ENCODE measurements around the gene APLNR.

Gene APLNR

GRCh38 chr11:57233702-57234101 is 3.3 kb downstream of the APLNR start:
- Histone ChIP-seq H3K9me3 (ENCODE audit: control insufficient read depth in 2 of 2, low read length in 2 of 2) (no peaks in the 10 kb centered on the region), H3K4me1 (ENCODE audit: control insufficient read depth, insufficient read depth, low read length) (no peaks in the 10 kb centered on the region), H3K9ac (ENCODE audit: low read length in 2 of 2) (no peak overlapping the region), H3K27me3 (ENCODE audit: control insufficient read depth in 1 of 2, insufficient read depth in 2 of 2, low read length in 2 of 2) (peaks cover 0 to 20% of the 10 kb centered on the region in 2 donors), H3K4me3 (ENCODE audit: low read length in 2 of 2) (no peak overlapping the region), H3K27ac (ENCODE audit: low read length) (no peak overlapping the region), H3K36me3 (ENCODE audit: control insufficient read depth in 2 of 2, insufficient read depth in 2 of 2, low read length in 2 of 2) (no peaks in the 10 kb centered on the region)

- H3K27me3 ChIP-seq (ENCODE audit: control insufficient read depth in 1 of 2, insufficient read depth in 2 of 2, low read length in 2 of 2) = peaks cover 0 to 20% of the 10 kb centered on the region in 2 donors
- no peaks in the 10 kb centered on the region for H3K9me3 ChIP-seq (ENCODE audit: control insufficient read depth in 2 of 2, low read length in 2 of 2)
- H3K27ac ChIP-seq (ENCODE audit: low read length) = no peak overlapping the region
- no peak overlapping the region for H3K4me3 ChIP-seq (ENCODE audit: low read length in 2 of 2)
- H3K4me1 ChIP-seq (ENCODE audit: control insufficient read depth, insufficient read depth, low read length) = no peaks in the 10 kb centered on the region
- no peak overlapping the region for H3K9ac ChIP-seq (ENCODE audit: low read length in 2 of 2)
- no peaks in the 10 kb centered on the region for H3K36me3 ChIP-seq (ENCODE audit: control insufficient read depth in 2 of 2, insufficient read depth in 2 of 2, low read length in 2 of 2)
These were observed 5.4 kb downstream of the APLNR start for GRCh38 chr11:57231539-57232253.

- H3K9ac ChIP-seq (ENCODE audit: low read length in 2 of 2) = no peak overlapping the region
- no peak overlapping the region for H3K4me3 ChIP-seq (ENCODE audit: low read length in 2 of 2)
- H3K27me3 ChIP-seq (ENCODE audit: control insufficient read depth in 1 of 2, insufficient read depth in 2 of 2, low read length in 2 of 2) = peaks cover 0 to 14% of the 10 kb centered on the region in 2 donors
- H3K27ac ChIP-seq (ENCODE audit: low read length) = no peak overlapping the region
- no peaks in the 10 kb centered on the region for H3K9me3 ChIP-seq (ENCODE audit: control insufficient read depth in 2 of 2, low read length in 2 of 2)
- no peaks in the 10 kb centered on the region for H3K4me1 ChIP-seq (ENCODE audit: control insufficient read depth, insufficient read depth, low read length)
- H3K36me3 ChIP-seq (ENCODE audit: control insufficient read depth in 2 of 2, insufficient read depth in 2 of 2, low read length in 2 of 2) = no peaks in the 10 kb centered on the region
These were observed 6.1 kb downstream of the APLNR start for GRCh38 chr11:57230791-57231538.

GRCh38 chr11:57230316-57230715 is 6.7 kb downstream of the APLNR start:
- Histone ChIP-seq H3K36me3 (ENCODE audit: control insufficient read depth in 2 of 2, insufficient read depth in 2 of 2, low read length in 2 of 2) (no peaks in the 10 kb centered on the region), H3K27me3 (ENCODE audit: control insufficient read depth in 1 of 2, insufficient read depth in 2 of 2, low read length in 2 of 2) (peaks cover 0 to 9% of the 10 kb centered on the region in 2 donors), H3K4me3 (ENCODE audit: low read length in 2 of 2) (no peak overlapping the region), H3K27ac (ENCODE audit: low read length) (no peak overlapping the region), H3K9ac (ENCODE audit: low read length in 2 of 2) (no peak overlapping the region), H3K4me1 (ENCODE audit: control insufficient read depth, insufficient read depth, low read length) (no peaks in the 10 kb centered on the region), H3K9me3 (ENCODE audit: control insufficient read depth in 2 of 2, low read length in 2 of 2) (no peaks in the 10 kb centered on the region)

- H3K27me3 ChIP-seq (ENCODE audit: control insufficient read depth in 1 of 2, insufficient read depth in 2 of 2, low read length in 2 of 2) = peaks cover 0 to 2% of the 10 kb centered on the region in 2 donors
- no peaks in the 10 kb centered on the region for H3K36me3 ChIP-seq (ENCODE audit: control insufficient read depth in 2 of 2, insufficient read depth in 2 of 2, low read length in 2 of 2)
- no peak overlapping the region for H3K4me3 ChIP-seq (ENCODE audit: low read length in 2 of 2)
- H3K9me3 ChIP-seq (ENCODE audit: control insufficient read depth in 2 of 2, low read length in 2 of 2) = no peaks in the 10 kb centered on the region
- no peak overlapping the region for H3K9ac ChIP-seq (ENCODE audit: low read length in 2 of 2)
- H3K27ac ChIP-seq (ENCODE audit: low read length) = no peak overlapping the region
- H3K4me1 ChIP-seq (ENCODE audit: control insufficient read depth, insufficient read depth, low read length) = no peaks in the 10 kb centered on the region
These were observed 8.4 kb downstream of the APLNR start for GRCh38 chr11:57228600-57228999.

GRCh38 chr11:57224537-57224936 is 12.5 kb downstream of the APLNR start:
- no peak overlapping the region for H3K4me3 ChIP-seq (ENCODE audit: low read length in 2 of 2)

GRCh38 chr11:57224128-57224527 is 12.9 kb downstream of the APLNR start:
- Histone ChIP-seq H3K36me3 (ENCODE audit: control insufficient read depth in 2 of 2, insufficient read depth in 2 of 2, low read length in 2 of 2) (no peaks in the 10 kb centered on the region), H3K4me3 (ENCODE audit: low read length in 2 of 2) (no peak overlapping the region), H3K9me3 (ENCODE audit: control insufficient read depth in 2 of 2, low read length in 2 of 2) (no peaks in the 10 kb centered on the region), H3K27ac (ENCODE audit: low read length) (no peak overlapping the region), H3K27me3 (ENCODE audit: control insufficient read depth in 1 of 2, insufficient read depth in 2 of 2, low read length in 2 of 2) (no peaks in the 10 kb centered on the region), H3K4me1 (ENCODE audit: control insufficient read depth, insufficient read depth, low read length) (no peaks in the 10 kb centered on the region), H3K9ac (ENCODE audit: low read length in 2 of 2) (no peak overlapping the region)

More at GRCh38 chr11:57224537-57224936, 12.5 kb downstream of the APLNR start:
- no peak overlapping the region for H3K9ac ChIP-seq (ENCODE audit: low read length in 2 of 2)
- no peaks in the 10 kb centered on the region for H3K27me3 ChIP-seq (ENCODE audit: control insufficient read depth in 1 of 2, insufficient read depth in 2 of 2, low read length in 2 of 2)
- H3K4me1 ChIP-seq (ENCODE audit: control insufficient read depth, insufficient read depth, low read length) = no peaks in the 10 kb centered on the region
- no peaks in the 10 kb centered on the region for H3K9me3 ChIP-seq (ENCODE audit: control insufficient read depth in 2 of 2, low read length in 2 of 2)
- no peak overlapping the region for H3K27ac ChIP-seq (ENCODE audit: low read length)
- no peaks in the 10 kb centered on the region for H3K36me3 ChIP-seq (ENCODE audit: control insufficient read depth in 2 of 2, insufficient read depth in 2 of 2, low read length in 2 of 2)

- H3K4me3 ChIP-seq (ENCODE audit: low read length in 2 of 2) = no peak overlapping the region
- H3K27ac ChIP-seq (ENCODE audit: low read length) = no peak overlapping the region
These were observed 13.4 kb downstream of the APLNR start for GRCh38 chr11:57223601-57224000.

GRCh38 chr11:57222239-57222638 is 14.8 kb downstream of the APLNR start:
- H3K9ac ChIP-seq (ENCODE audit: low read length in 2 of 2) = no peak overlapping the region
- H3K27ac ChIP-seq (ENCODE audit: low read length) = no peak overlapping the region

More at GRCh38 chr11:57223601-57224000, 13.4 kb downstream of the APLNR start:
- H3K9ac ChIP-seq (ENCODE audit: low read length in 2 of 2) = no peak overlapping the region
- no peaks in the 10 kb centered on the region for H3K36me3 ChIP-seq (ENCODE audit: control insufficient read depth in 2 of 2, insufficient read depth in 2 of 2, low read length in 2 of 2)
- no peaks in the 10 kb centered on the region for H3K27me3 ChIP-seq (ENCODE audit: control insufficient read depth in 1 of 2, insufficient read depth in 2 of 2, low read length in 2 of 2)
- no peaks in the 10 kb centered on the region for H3K4me1 ChIP-seq (ENCODE audit: control insufficient read depth, insufficient read depth, low read length)
- no peaks in the 10 kb centered on the region for H3K9me3 ChIP-seq (ENCODE audit: control insufficient read depth in 2 of 2, low read length in 2 of 2)

GRCh38 chr11:57219021-57219627 is 17.9 kb downstream of the APLNR start:
- Histone ChIP-seq H3K4me3 (ENCODE audit: low read length in 2 of 2) (no peak overlapping the region), H3K4me1 (ENCODE audit: control insufficient read depth, insufficient read depth, low read length) (peaks cover 5% of the 10 kb centered on the region), H3K9me3 (ENCODE audit: control insufficient read depth in 2 of 2, low read length in 2 of 2) (no peaks in the 10 kb centered on the region), H3K9ac (ENCODE audit: low read length in 2 of 2) (no peak overlapping the region), H3K27ac (ENCODE audit: low read length) (no peak overlapping the region), H3K36me3 (ENCODE audit: control insufficient read depth in 2 of 2, insufficient read depth in 2 of 2, low read length in 2 of 2) (no peaks in the 10 kb centered on the region), H3K27me3 (ENCODE audit: control insufficient read depth in 1 of 2, insufficient read depth in 2 of 2, low read length in 2 of 2) (no peaks in the 10 kb centered on the region)

More at GRCh38 chr11:57222239-57222638, 14.8 kb downstream of the APLNR start:
- no peaks in the 10 kb centered on the region for H3K36me3 ChIP-seq (ENCODE audit: control insufficient read depth in 2 of 2, insufficient read depth in 2 of 2, low read length in 2 of 2)
- no peaks in the 10 kb centered on the region for H3K4me1 ChIP-seq (ENCODE audit: control insufficient read depth, insufficient read depth, low read length)
- no peaks in the 10 kb centered on the region for H3K27me3 ChIP-seq (ENCODE audit: control insufficient read depth in 1 of 2, insufficient read depth in 2 of 2, low read length in 2 of 2)
- H3K4me3 ChIP-seq (ENCODE audit: low read length in 2 of 2) = no peak overlapping the region
- no peaks in the 10 kb centered on the region for H3K9me3 ChIP-seq (ENCODE audit: control insufficient read depth in 2 of 2, low read length in 2 of 2)

Measured in stomach smooth muscle (tissue), 2 donors.